Measurements from ENCODE around the gene ZNF787.

DNA sequence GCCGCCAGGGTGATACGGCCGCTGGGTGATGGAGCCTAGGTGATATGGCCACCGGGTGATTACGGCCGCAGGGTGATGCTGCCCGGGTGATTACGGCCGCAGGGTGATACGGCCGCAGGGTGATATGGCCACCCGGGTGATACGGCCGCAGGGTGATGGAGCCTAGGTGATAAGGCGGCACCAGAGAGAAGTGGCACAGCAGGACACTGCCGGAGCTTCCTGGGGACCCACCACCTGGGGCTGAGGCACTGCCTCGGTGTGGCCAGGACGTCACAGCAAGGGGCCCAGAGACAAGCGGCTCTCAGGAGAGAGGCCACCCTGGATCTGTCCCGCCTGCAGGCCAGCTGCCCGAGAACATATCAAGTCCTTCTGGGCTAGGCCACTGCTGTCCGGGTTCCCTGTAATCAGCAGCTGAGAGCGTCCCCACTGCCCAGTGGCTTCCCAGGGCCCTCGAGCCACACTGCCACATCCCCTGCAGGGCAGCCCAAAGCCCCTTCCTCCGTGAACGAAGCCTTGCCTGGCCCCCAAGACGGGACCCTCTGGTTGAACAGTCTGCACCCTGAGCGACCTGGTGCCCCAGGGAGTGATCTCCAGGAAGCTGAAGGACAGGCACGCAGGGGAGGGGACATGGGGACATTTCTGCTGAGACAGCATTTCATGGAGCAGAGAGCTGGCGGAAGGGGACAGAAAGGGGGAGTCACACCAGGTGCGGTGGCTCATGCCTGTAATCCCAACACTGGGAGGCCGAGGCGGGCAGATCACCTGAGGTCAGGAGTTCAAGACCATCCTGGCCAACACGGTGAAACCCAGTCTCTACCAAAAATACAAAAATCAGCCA lies 22.1 kb downstream of the ZNF787 start:
- TF ChIP-seq ESRRG (CRISPR knock-in tag; IDR thresholded peaks at IDR 0.05) (no peak), ZFP30 (CRISPR knock-in tag; IDR thresholded peaks at IDR 0.05) (no peak), ZNF8 (CRISPR knock-in tag; IDR thresholded peaks at IDR 0.05) (no peak), ZNF565 (CRISPR knock-in tag; conservative IDR thresholded peaks at IDR 0.05; ENCODE audit: low read depth) (no peak), PATZ1 (CRISPR knock-in tag; IDR thresholded peaks at IDR 0.05; ENCODE audit: borderline replicate concordance) (no peak), OSR1 (CRISPR knock-in tag; IDR thresholded peaks at IDR 0.05) (no peak), SNAI2 (CRISPR knock-in tag; IDR thresholded peaks at IDR 0.05) (no peak), ZFP3 (CRISPR knock-in tag; IDR thresholded peaks at IDR 0.05) (no peak), GLIS3 (CRISPR knock-in tag; IDR thresholded peaks at IDR 0.05) (no peak), ZC3H10 (CRISPR knock-in tag; IDR thresholded peaks at IDR 0.05) (no peak)
- TF ChIP-seq, protein P1, sequence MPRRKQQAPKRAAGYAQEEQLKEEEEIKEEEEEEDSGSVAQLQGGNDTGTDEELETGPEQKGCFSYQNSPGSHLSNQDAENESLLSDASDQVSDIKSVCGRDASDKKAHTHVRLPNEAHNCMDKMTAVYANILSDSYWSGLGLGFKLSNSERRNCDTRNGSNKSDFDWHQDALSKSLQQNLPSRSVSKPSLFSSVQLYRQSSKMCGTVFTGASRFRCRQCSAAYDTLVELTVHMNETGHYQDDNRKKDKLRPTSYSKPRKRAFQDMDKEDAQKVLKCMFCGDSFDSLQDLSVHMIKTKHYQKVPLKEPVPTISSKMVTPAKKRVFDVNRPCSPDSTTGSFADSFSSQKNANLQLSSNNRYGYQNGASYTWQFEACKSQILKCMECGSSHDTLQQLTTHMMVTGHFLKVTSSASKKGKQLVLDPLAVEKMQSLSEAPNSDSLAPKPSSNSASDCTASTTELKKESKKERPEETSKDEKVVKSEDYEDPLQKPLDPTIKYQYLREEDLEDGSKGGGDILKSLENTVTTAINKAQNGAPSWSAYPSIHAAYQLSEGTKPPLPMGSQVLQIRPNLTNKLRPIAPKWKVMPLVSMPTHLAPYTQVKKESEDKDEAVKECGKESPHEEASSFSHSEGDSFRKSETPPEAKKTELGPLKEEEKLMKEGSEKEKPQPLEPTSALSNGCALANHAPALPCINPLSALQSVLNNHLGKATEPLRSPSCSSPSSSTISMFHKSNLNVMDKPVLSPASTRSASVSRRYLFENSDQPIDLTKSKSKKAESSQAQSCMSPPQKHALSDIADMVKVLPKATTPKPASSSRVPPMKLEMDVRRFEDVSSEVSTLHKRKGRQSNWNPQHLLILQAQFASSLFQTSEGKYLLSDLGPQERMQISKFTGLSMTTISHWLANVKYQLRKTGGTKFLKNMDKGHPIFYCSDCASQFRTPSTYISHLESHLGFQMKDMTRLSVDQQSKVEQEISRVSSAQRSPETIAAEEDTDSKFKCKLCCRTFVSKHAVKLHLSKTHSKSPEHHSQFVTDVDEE (CRISPR knock-in tag; IDR thresholded peaks at IDR 0.05): no peak
- TF ChIP-seq, protein P2, sequence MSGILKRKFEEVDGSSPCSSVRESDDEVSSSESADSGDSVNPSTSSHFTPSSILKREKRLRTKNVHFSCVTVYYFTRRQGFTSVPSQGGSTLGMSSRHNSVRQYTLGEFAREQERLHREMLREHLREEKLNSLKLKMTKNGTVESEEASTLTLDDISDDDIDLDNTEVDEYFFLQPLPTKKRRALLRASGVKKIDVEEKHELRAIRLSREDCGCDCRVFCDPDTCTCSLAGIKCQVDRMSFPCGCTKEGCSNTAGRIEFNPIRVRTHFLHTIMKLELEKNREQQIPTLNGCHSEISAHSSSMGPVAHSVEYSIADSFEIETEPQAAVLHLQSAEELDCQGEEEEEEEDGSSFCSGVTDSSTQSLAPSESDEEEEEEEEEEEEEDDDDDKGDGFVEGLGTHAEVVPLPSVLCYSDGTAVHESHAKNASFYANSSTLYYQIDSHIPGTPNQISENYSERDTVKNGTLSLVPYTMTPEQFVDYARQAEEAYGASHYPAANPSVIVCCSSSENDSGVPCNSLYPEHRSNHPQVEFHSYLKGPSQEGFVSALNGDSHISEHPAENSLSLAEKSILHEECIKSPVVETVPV (CRISPR knock-in tag; IDR thresholded peaks at IDR 0.05): no peak

Data from SK-N-SH treated with all-trans-retinoic acid at 6 μM for 48 hours (cell line).